ENCODE data around the gene RDH5.

- TF ChIP-seq CTCF (IDR thresholded peaks at IDR 0.05 in 2 of 3, conservative IDR thresholded peaks at IDR 0.05 in 1 of 3; ENCODE audit: borderline replicate concordance in 1 of 3, insufficient read depth in 1 of 3, low read depth in 2 of 3, low read length in 2 of 3) = no peak
- TF ChIP-seq CEBPB (IDR thresholded peaks at IDR 0.05; ENCODE audit: low read depth) = no peak
- no peak for TF ChIP-seq POLR2A (IDR thresholded peaks at IDR 0.05; ENCODE audit: borderline replicate concordance, extremely low read depth, insufficient read depth, insufficient read length)
- no peak for TF ChIP-seq POLR2AphosphoS5 (IDR thresholded peaks at IDR 0.05; ENCODE audit: low read depth, low read length)
- TF ChIP-seq EZH2phosphoT487 (IDR thresholded peaks at IDR 0.05; ENCODE audit: borderline replicate concordance) = no peak
- TF ChIP-seq EZH2 (IDR thresholded peaks at IDR 0.05) = no peak
- TF ChIP-seq SRF (IDR thresholded peaks at IDR 0.05; ENCODE audit: low read depth) = no peak
- no peak for TF ChIP-seq RAD21 (IDR thresholded peaks at IDR 0.05; ENCODE audit: low read depth)
- no peak for TF ChIP-seq FOSL1 (IDR thresholded peaks at IDR 0.05; ENCODE audit: low read depth)
- no peak for TF ChIP-seq EGR1 (IDR thresholded peaks at IDR 0.05; ENCODE audit: low read depth)
- TF ChIP-seq ATF3 (IDR thresholded peaks at IDR 0.05) = no peak
Observed at GRCh38 chr12:55713721-55714120, 6.5 kb upstream of the RDH5 start.
